K562 (cell line): ENCODE data around the gene DAW1.

Experiments
- CBFB ChIP-seq: sonication (generic); formaldehyde crosslinking; IDR thresholded peaks from 2 replicates; pipeline ENCODE4 v1.4.0; 2020; ENCODE audit warnings: mild to moderate bottlenecking, missing genetic modification reagents
- CHD2 ChIP-seq: IDR thresholded peaks from 2 replicates; pipeline ENCODE4 v1.6.1; 2011; ENCODE audit warnings: low read depth, low read length
- EP300 ChIP-seq: IDR thresholded peaks from 2 replicates; pipeline ENCODE4 v1.6.1; 2012; ENCODE audit warnings: low read length, improper control_type of control experiment
- EZH2 ChIP-seq: IDR thresholded peaks from 2 replicates; pipeline ENCODE4 v1.6.1; 2012; ENCODE audit warnings: low read depth, mild to moderate bottlenecking, inconsistent platforms, low read length, borderline replicate concordance
- MAZ ChIP-seq, 2 experiments: fragments of 450-650 bp in 1 of 2; sonication (generic) in 1 of 2; formaldehyde crosslinking; IDR thresholded peaks in 1 of 2; conservative IDR thresholded peaks in 1 of 2; 2 replicates each; pipeline versions ENCODE4 v1.4.0 to v1.5.0; 2020; ENCODE audit warnings: mild to moderate bottlenecking in 1 of 2, missing genetic modification reagents in 1 of 2
- NR2C2 ChIP-seq, 2 experiments: fragments of 200-800 bp in 1 of 2; sonication (Bioruptor generic) in 1 of 2; sonication (generic) in 1 of 2; formaldehyde crosslinking in 1 of 2; IDR thresholded peaks; 2 replicates each; pipeline versions ENCODE4 v1.6.1 to v1.8.0; 2016 to 2022; ENCODE audit warnings: mild to moderate bottlenecking in 1 of 2, missing compliant biosample characterization in 1 of 2, missing genetic modification characterization in 1 of 2, missing genetic modification reagents in 1 of 2
- NRF1 ChIP-seq, 2 experiments: fragments of 450-650 bp; IDR thresholded peaks in 1 of 2; conservative IDR thresholded peaks in 1 of 2; 2 replicates each; pipeline ENCODE4 v1.6.1; 2014; ENCODE audit warnings: mild to moderate bottlenecking in 2 of 2
- U2AF1 ChIP-seq: fragments of 200-400 bp; formaldehyde crosslinking; optimal IDR thresholded peaks from 2 replicates; pipeline ENCODE3; 2017; ENCODE audit warnings: mild to moderate bottlenecking, low read depth, low read length, moderate library complexity
- ZKSCAN1 ChIP-seq: fragments of 150-350 bp; IDR thresholded peaks from 2 replicates; pipeline ENCODE4 v1.6.1; 2016; ENCODE audit warnings: low read depth, low read length
- ZNF23 ChIP-seq: fragments of 250-450 bp; sonication (Bioruptor Pico); IDR thresholded peaks from 2 replicates; pipeline ENCODE4 v1.4.0; 2020; ENCODE audit warnings: mild to moderate bottlenecking
- ZNF3 ChIP-seq: fragments of 250-450 bp; sonication (Bioruptor Pico); IDR thresholded peaks from 2 replicates; pipeline ENCODE4 v1.5.0; 2021; ENCODE audit warnings: mild to moderate bottlenecking, moderate library complexity
- TF ChIP-seq, protein P1 (sequence below): IDR thresholded peaks from 2 replicates; pipeline ENCODE4 v1.6.1; 2016; ENCODE audit warnings: missing genetic modification characterization, missing compliant biosample characterization

DNA sequence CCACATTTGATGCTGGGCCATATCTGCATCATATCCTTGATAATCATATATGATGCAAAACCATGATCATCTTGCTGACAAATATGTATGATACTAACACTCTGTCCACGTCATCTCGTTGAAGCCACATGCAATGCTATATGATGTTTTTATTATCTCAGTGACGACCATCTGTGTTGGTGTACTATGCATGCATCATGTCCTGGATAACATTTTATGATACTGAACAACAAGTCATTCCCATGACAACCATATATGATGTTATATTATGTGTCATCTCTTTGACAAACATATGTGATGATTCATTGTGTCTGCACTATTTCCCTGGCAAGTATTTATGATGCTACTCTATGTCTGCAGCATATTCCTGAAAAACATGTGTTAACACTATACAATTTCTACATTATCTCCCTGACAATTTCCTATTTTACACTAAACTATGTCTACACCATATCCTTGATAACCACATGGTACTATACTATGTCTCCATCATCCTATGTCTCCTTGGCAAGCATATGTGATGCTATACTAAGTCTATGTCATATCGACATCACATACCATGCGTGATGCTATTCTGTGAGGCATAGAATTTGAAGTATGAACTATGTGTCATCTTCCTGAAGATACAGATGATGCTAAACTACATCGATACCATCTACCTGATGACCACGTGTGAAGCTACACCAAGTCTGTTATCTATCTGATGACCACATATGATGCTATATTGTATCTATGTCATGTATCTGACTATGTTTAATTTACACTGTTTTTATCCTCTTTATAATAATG, 37.0 kb downstream of the DAW1 start:
- TF ChIP-seq MAZ (CRISPR knock-in tag; conservative IDR thresholded peaks at IDR 0.05 in 1 of 2, IDR thresholded peaks at IDR 0.05 in 1 of 2) = no peak
- TF ChIP-seq, protein P1, sequence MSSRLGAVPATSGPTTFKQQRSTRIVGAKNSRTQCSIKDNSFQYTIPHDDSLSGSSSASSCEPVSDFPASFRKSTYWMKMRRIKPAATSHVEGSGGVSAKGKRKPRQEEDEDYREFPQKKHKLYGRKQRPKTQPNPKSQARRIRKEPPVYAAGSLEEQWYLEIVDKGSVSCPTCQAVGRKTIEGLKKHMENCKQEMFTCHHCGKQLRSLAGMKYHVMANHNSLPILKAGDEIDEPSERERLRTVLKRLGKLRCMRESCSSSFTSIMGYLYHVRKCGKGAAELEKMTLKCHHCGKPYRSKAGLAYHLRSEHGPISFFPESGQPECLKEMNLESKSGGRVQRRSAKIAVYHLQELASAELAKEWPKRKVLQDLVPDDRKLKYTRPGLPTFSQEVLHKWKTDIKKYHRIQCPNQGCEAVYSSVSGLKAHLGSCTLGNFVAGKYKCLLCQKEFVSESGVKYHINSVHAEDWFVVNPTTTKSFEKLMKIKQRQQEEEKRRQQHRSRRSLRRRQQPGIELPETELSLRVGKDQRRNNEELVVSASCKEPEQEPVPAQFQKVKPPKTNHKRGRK (tag) = no peak
- TF ChIP-seq EZH2 = no peak
- TF ChIP-seq ZNF3 (CRISPR knock-in tag) = no peak
- TF ChIP-seq U2AF1 = no peak
- TF ChIP-seq CBFB = no peak
- no peak for TF ChIP-seq EP300
- no peak for TF ChIP-seq NRF1 (conservative IDR thresholded peaks at IDR 0.05 in 1 of 2, IDR thresholded peaks at IDR 0.05 in 1 of 2)
- no peak for TF ChIP-seq CHD2
- TF ChIP-seq NR2C2 (CRISPR knock-in tag; IDR thresholded peaks at IDR 0.05) = no peak
- TF ChIP-seq NR2C2 (tag; IDR thresholded peaks at IDR 0.05) = no peak
- TF ChIP-seq ZKSCAN1 = no peak
- TF ChIP-seq ZNF23 (CRISPR knock-in tag) = no peak
